Brain microvascular endothelial cell (primary cell): ENCODE results near the gene TMIGD3.

ENCODE experiments used
- DNase-seq: peaks from one replicate; pipeline ENCODE4 v3.0.0-alpha.2; 2020
- H3K27ac ChIP-seq: fragments of 250-450 bp; sonication (Bioruptor Pico); 2 replicates; pipeline ENCODE4 v1.5.1; 2020; ENCODE audit warnings: mild to moderate bottlenecking, moderate library complexity
- H3K27me3 ChIP-seq: fragments of 250-450 bp; sonication (Bioruptor Pico); replicated peaks from 2 replicates; pipeline ENCODE4 v1.5.1; 2020; ENCODE audit warnings: mild to moderate bottlenecking
- H3K36me3 ChIP-seq: fragments of 250-450 bp; sonication (Bioruptor Pico); replicated peaks from 2 replicates; pipeline ENCODE4 v1.5.1; 2020; ENCODE audit warnings: mild to moderate bottlenecking
- H3K4me3 ChIP-seq: 2 replicates; pipeline ENCODE4 v1.5.1; 2011; ENCODE audit warnings: low read depth, mild to moderate bottlenecking, control low read depth, low read length, moderate library complexity
- in situ Hi-C: cut with HindIII; loops from 2 replicates; pipeline ENCODE4 v1.10.0; 2017; ENCODE audit warnings: low sequenced_read_pairs, low pct_ligation_motif_present
- TF ChIP-seq, protein P1 (sequence below): IDR thresholded peaks from 2 replicates; pipeline ENCODE4 v1.5.1; 2011; ENCODE audit warnings: low read depth, mild to moderate bottlenecking, moderate library complexity, low read length, control low read depth, inconsistent platforms; ENCODE audit errors: missing control alignments

The TMIGD3 gene

DNA sequence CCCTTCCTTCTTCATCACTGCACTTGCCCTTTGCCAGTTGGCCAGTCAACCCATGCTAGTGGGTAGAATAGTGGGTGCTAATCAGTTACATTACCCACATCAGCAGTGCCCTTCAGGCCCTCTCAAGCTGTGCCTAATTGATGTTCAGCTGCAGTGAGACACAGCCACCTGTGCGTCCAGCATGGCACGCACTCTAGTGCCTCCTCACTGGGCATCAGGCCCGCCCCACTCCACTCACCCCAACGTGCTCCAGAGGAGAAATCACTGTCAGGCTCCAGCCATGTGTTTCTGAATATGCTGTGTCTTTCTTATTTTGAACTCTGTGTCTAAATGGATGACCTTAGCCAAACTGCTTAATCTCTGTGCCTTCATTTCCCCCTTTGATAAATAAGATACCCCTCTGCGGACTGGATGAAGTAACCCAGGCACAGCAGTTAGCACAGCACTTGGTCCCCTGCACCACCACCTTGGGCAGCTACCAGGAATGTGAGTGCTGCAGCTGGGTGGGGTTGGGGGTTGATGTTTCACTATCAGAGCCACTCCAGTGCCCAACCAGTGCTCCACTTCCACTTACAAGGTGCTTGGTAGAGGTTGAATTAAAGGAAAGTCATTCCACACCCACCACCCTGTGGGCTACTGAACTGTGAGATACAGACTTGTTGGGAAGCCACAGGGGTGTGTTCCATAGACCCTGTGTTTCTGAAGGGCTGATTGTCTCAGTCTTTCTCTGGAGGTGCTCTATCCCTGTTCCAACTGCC, 8.9 kb upstream of the TMIGD3 start:
- H3K27me3 ChIP-seq = no peaks in the 10 kb centered on the region
- H3K36me3 ChIP-seq = no peaks in the 10 kb centered on the region
- no peak overlapping the region for H3K27ac ChIP-seq
- H3K4me3 ChIP-seq = no peak overlapping the region
- in situ Hi-C loops = no loop called here
- TF ChIP-seq, protein P1, sequence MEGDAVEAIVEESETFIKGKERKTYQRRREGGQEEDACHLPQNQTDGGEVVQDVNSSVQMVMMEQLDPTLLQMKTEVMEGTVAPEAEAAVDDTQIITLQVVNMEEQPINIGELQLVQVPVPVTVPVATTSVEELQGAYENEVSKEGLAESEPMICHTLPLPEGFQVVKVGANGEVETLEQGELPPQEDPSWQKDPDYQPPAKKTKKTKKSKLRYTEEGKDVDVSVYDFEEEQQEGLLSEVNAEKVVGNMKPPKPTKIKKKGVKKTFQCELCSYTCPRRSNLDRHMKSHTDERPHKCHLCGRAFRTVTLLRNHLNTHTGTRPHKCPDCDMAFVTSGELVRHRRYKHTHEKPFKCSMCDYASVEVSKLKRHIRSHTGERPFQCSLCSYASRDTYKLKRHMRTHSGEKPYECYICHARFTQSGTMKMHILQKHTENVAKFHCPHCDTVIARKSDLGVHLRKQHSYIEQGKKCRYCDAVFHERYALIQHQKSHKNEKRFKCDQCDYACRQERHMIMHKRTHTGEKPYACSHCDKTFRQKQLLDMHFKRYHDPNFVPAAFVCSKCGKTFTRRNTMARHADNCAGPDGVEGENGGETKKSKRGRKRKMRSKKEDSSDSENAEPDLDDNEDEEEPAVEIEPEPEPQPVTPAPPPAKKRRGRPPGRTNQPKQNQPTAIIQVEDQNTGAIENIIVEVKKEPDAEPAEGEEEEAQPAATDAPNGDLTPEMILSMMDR = no peak
- no peak for DNase-seq

DNA sequence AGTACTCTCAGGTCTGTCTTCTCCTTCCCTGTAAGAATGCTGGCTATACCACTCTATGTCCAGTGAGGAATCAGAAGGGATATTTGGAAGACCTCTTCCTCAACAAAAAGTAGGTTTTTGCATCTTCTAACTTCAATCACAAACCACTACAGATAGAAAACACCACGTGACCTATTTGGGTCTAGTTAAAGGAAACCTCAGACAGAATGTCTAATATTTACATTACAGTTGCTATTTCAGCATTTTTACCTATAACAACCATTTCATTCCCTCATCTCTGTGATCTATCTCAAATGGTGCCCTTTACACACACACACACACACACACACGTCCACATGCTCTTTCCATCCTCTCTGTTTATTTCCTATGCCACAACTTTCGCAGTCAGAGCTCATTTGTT, 7.9 kb upstream of the TMIGD3 start:
- no peak for DNase-seq
- TF ChIP-seq, protein P1 = no peak
- no peaks in the 10 kb centered on the region for H3K36me3 ChIP-seq
- H3K27ac ChIP-seq = no peak overlapping the region
- no peaks in the 10 kb centered on the region for H3K27me3 ChIP-seq
- in situ Hi-C loops = no loop called here
- no peak overlapping the region for H3K4me3 ChIP-seq

DNA sequence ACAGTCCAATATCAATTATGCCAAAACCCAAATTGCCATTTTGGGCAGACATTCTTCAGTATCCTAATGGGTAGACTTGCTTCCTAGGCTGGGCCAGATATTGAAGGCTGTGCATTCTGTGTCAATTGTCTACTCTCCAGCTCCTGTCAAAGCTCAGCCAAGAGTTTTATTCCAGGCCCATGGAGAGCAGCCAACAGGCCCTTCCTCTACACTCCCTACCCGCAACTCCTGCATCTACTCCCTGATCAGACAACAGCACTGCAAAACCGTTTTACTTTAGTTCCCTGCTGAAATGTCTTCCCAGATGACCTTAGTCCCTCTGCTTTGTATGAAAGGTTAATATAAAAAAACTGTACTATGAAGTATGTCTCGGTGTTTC, 6.6 kb upstream of the TMIGD3 start:
- H3K36me3 ChIP-seq = no peaks in the 10 kb centered on the region
- TF ChIP-seq, protein P1 = no peak
- no peak for DNase-seq
- no peaks in the 10 kb centered on the region for H3K27me3 ChIP-seq
- in situ Hi-C loops = no loop called here
- H3K27ac ChIP-seq = no peak overlapping the region
- no peak overlapping the region for H3K4me3 ChIP-seq

DNA sequence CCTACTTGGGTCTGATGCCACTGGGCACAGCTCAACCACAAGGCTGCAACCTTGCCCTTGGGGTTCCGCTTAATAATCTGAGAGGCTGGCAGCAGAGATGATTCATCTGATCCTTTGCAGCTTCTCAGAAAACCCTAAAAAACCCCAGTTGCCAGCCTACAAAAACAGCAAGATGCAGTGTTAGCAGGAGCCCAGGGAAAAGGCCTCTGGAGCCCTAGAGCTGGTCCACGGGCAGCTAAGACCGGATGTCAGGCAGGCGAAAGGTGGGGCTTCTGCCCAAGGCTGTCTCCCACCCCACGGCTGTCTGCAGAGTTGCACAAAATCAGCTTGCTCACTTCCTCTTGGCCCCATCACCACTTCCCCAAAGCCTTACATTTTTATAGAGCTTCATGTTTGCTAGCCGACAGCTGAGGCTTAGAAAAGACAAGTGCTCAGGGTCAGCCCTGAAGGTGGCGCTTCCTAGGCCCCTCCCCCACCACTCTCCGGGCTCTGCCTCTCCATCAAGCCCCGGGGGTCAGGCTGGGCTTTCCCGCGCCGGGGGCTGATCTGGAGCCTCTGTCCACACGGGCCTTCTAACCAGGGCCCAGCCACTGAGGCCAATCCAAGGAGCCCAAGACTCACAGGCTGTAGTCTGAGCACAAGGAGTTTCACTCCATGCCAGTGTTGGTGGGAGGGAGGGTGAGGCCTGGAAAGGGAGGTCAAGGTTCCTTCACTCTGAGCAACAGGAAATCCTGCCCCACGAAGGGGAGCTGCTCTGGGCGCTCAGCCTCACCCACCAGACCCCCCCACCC, 4.2 kb upstream of the TMIGD3 start:
- TF ChIP-seq, protein P1 = peak; percentile 42
- Histone ChIP-seq H3K27me3 (no peaks in the 10 kb centered on the region), H3K4me3 (peak overlapping the region; percentile 35), H3K36me3 (no peaks in the 10 kb centered on the region), H3K27ac (no peak overlapping the region)
- DNase-seq = peak; percentile 12
- in situ Hi-C loops = no loop called here

DNA sequence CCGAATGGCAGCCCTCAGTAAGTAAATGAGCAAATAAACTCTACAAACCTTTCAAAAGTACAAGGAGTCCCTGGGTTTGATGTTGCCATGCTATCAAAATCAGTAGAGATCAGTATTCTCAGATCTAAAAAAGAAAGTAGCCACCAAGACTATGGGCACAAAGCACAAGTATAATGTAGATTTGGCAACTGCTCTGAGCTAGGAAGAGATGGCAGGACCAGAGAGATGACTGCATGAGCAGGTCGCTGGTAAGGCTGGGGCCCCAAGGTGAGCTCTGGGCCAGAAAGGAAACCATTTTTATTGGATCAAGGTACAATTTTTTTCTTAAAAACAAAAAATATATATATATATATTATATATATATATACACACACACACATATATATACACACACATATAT, 3.1 kb upstream of the TMIGD3 start:
- TF ChIP-seq, protein P1 = no peak
- H3K36me3 ChIP-seq = no peaks in the 10 kb centered on the region
- no peak for DNase-seq
- no peak overlapping the region for H3K27ac ChIP-seq
- in situ Hi-C loops = no loop called here
- no peaks in the 10 kb centered on the region for H3K27me3 ChIP-seq
- H3K4me3 ChIP-seq = no peak overlapping the region
